HUES48 (cell line): Measurements from ENCODE around the gene NUDT13.

ENCODE experiments used
- H3K27ac ChIP-seq: one replicate; pipeline ENCODE4 v1.7.0; 2013; ENCODE audit warnings: low read depth, low read length, inconsistent platforms
- H3K27me3 ChIP-seq: 2 replicates; pipeline ENCODE4 v1.6.1; 2013; ENCODE audit warnings: mild to moderate bottlenecking, low read length; ENCODE audit not compliant: control insufficient read depth, insufficient read depth
- H3K36me3 ChIP-seq: 2 replicates; pipeline ENCODE4 v1.6.1; 2013; ENCODE audit warnings: low read length; ENCODE audit not compliant: control insufficient read depth, insufficient read depth
- H3K4me1 ChIP-seq: 2 replicates; pipeline ENCODE4 v1.6.1; 2013; ENCODE audit warnings: mild to moderate bottlenecking, low read length; ENCODE audit not compliant: control insufficient read depth, insufficient read depth
- H3K4me3 ChIP-seq: 2 replicates; pipeline ENCODE4 v1.5.1; 2013; ENCODE audit warnings: mild to moderate bottlenecking, low read depth, low read length
- H3K9ac ChIP-seq: 2 replicates; pipeline ENCODE4 v1.6.1; 2013; ENCODE audit warnings: mild to moderate bottlenecking, low read depth, low read length, moderate library complexity
- H3K9me3 ChIP-seq: 2 replicates; pipeline ENCODE4 v1.6.1; 2013; ENCODE audit warnings: low read length; ENCODE audit not compliant: control insufficient read depth, insufficient read depth

Gene NUDT13

GRCh38 chr10:73086816-73087215 lies 23.4 kb upstream of the NUDT13 start:
- Histone ChIP-seq H3K4me3 (no peak overlapping the region), H3K9ac (no peak overlapping the region), H3K27me3 (no peaks in the 10 kb centered on the region), H3K36me3 (no peaks in the 10 kb centered on the region), H3K9me3 (no peaks in the 10 kb centered on the region), H3K4me1 (no peaks in the 10 kb centered on the region), H3K27ac (no peak overlapping the region)

- H3K4me1 ChIP-seq: no peaks in the 10 kb centered on the region
- H3K27me3 ChIP-seq: no peaks in the 10 kb centered on the region
- no peak overlapping the region for H3K4me3 ChIP-seq
- no peaks in the 10 kb centered on the region for H3K9me3 ChIP-seq
- H3K9ac ChIP-seq: no peak overlapping the region
- H3K36me3 ChIP-seq: no peaks in the 10 kb centered on the region
- H3K27ac ChIP-seq: no peak overlapping the region
Measured at GRCh38 chr10:73088304-73088703, 22.0 kb upstream of the NUDT13 start.

- Histone ChIP-seq H3K9me3 (no peaks in the 10 kb centered on the region), H3K27ac (no peak overlapping the region), H3K27me3 (no peaks in the 10 kb centered on the region), H3K4me3 (no peak overlapping the region), H3K36me3 (no peaks in the 10 kb centered on the region), H3K4me1 (peaks cover 18% of the 10 kb centered on the region), H3K9ac (no peak overlapping the region)
Measured at GRCh38 chr10:73092830-73093229, 17.4 kb upstream of the NUDT13 start.

GRCh38 chr10:73093922-73094850 lies 16.1 kb upstream of the NUDT13 start:
- peak overlapping the region; percentile 90 for H3K4me3 ChIP-seq
- H3K27me3 ChIP-seq: no peaks in the 10 kb centered on the region
- peaks cover 18% of the 10 kb centered on the region for H3K4me1 ChIP-seq
- H3K27ac ChIP-seq: no peak overlapping the region
- H3K9ac ChIP-seq: no peak overlapping the region
- H3K9me3 ChIP-seq: no peaks in the 10 kb centered on the region
- no peaks in the 10 kb centered on the region for H3K36me3 ChIP-seq

GRCh38 chr10:73094986-73095480 lies 15.2 kb upstream of the NUDT13 start:
- Histone ChIP-seq H3K27ac (no peak overlapping the region), H3K9ac (peak overlapping the region; percentile 49; the same call in 1 of the 2 replicates), H3K36me3 (no peaks in the 10 kb centered on the region), H3K4me1 (peaks cover 18% of the 10 kb centered on the region), H3K9me3 (no peaks in the 10 kb centered on the region), H3K4me3 (peak overlapping the region; percentile 90), H3K27me3 (no peaks in the 10 kb centered on the region)

GRCh38 chr10:73095481-73096021 lies 14.7 kb upstream of the NUDT13 start:
- Histone ChIP-seq H3K9ac (peak overlapping the region; percentile 49), H3K27ac (peak overlapping the region; percentile 79), H3K4me3 (peak overlapping the region; percentile 90), H3K27me3 (no peaks in the 10 kb centered on the region), H3K9me3 (no peaks in the 10 kb centered on the region), H3K36me3 (no peaks in the 10 kb centered on the region), H3K4me1 (peaks cover 18% of the 10 kb centered on the region)

GRCh38 chr10:73096041-73096448 lies 14.2 kb upstream of the NUDT13 start:
- Histone ChIP-seq H3K4me3 (peak overlapping the region; percentile 90), H3K4me1 (peaks cover 18% of the 10 kb centered on the region), H3K9ac (peak overlapping the region; percentile 77), H3K27me3 (no peaks in the 10 kb centered on the region), H3K36me3 (no peaks in the 10 kb centered on the region), H3K27ac (peak overlapping the region; percentile 79), H3K9me3 (no peaks in the 10 kb centered on the region)

- H3K27me3 ChIP-seq: no peaks in the 10 kb centered on the region
- peaks cover 18% of the 10 kb centered on the region for H3K4me1 ChIP-seq
- H3K9ac ChIP-seq: peak within 1 kb of the TSS; percentile 77
- peak within 1 kb of the TSS; percentile 90 for H3K4me3 ChIP-seq
- H3K27ac ChIP-seq: peak within 1 kb of the TSS; percentile 79
- H3K9me3 ChIP-seq: no peaks in the 10 kb centered on the region
- H3K36me3 ChIP-seq: no peaks in the 10 kb centered on the region
Measured at GRCh38 chr10:73096449-73097304, 13.6 kb upstream of the NUDT13 start, which contains the start of gene P4HA1. P4HA1 (minus strand) TSS chr10:73096866; CDS start chr10:73074883, 21,983 bp downstream.

- no peaks in the 10 kb centered on the region for H3K36me3 ChIP-seq
- peak overlapping the region; percentile 90 for H3K4me3 ChIP-seq
- peaks cover 18% of the 10 kb centered on the region for H3K4me1 ChIP-seq
- H3K27ac ChIP-seq: peak overlapping the region; percentile 79
- no peak overlapping the region; the same call in 1 of the 2 replicates for H3K9ac ChIP-seq
- no peaks in the 10 kb centered on the region for H3K9me3 ChIP-seq
- H3K27me3 ChIP-seq: no peaks in the 10 kb centered on the region
Measured at GRCh38 chr10:73097305-73097670, 13.0 kb upstream of the NUDT13 start.

- Histone ChIP-seq H3K27ac (no peak overlapping the region), H3K4me3 (no peak overlapping the region), H3K9ac (no peak overlapping the region), H3K9me3 (no peaks in the 10 kb centered on the region), H3K36me3 (no peaks in the 10 kb centered on the region), H3K27me3 (no peaks in the 10 kb centered on the region), H3K4me1 (peaks cover 14% of the 10 kb centered on the region)
Measured at GRCh38 chr10:73099141-73099540, 11.1 kb upstream of the NUDT13 start.
